Measurements from ENCODE around the gene GABBR2. TPM values are rescaled to one million over a fixed set of nuclear protein-coding genes. Genes with fewer than 3 reads are reported as not detected.

GABBR2 gene
- total and polyA plus RNA-seq, 12 donors, result 0.17 to 9.0 (median 3.7) TPM

DNA sequence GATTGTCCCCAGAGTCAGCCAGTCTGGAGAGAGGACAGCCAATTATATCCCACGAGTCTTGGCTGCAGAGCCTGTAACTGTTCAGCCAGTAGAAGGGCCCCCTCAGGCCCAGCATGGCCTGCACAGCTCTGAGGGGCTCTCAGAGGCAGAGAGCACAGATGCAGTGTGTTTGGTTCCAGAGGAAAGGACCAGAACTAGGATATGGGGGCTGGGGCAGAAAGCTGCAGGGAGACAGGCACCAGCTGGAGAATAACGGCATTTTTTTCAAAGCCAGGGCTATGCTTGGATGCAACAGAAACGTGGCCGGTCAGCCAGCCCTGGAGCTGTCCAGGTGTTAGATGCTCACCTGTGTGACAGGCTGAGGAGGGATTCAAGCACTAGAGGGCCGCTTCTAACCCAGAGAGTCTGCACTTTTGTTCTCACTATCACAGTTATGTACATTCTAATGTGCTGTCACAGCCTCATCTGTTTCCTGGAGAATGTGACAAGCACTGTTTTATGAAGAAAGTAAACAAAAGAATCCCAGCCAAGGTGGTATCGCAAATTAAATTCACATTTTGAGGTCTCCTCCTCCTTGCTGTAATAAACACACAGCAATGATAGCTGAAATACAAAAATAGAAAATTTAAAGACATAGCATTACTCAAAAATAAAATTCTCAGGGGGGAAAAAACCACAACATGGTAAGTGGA is 96.5 kb downstream of the GABBR2 start:
- no peaks in the 10 kb centered on the region for H3K9me3 ChIP-seq (replicated peaks in 1 of 3)
- 59 to 69% (median 63%) methylated on average over 5 to 6 of the region's 6 CpGs for WGBS, 4 donors
- H3K4me3 ChIP-seq, result no peak overlapping the region
- no peaks in the 10 kb centered on the region for H3K36me3 ChIP-seq (replicated peaks in 1 of 2)
- intact Hi-C loops (cut with DNase I), result no loop called here
- H3K27ac ChIP-seq, result no peak overlapping the region
- no peaks in the 10 kb centered on the region for H3K27me3 ChIP-seq
- no peaks in the 10 kb centered on the region for H3K4me1 ChIP-seq (replicated peaks in 1 of 2)
- DNase-seq, result no peak
- TF ChIP-seq, protein P1, sequence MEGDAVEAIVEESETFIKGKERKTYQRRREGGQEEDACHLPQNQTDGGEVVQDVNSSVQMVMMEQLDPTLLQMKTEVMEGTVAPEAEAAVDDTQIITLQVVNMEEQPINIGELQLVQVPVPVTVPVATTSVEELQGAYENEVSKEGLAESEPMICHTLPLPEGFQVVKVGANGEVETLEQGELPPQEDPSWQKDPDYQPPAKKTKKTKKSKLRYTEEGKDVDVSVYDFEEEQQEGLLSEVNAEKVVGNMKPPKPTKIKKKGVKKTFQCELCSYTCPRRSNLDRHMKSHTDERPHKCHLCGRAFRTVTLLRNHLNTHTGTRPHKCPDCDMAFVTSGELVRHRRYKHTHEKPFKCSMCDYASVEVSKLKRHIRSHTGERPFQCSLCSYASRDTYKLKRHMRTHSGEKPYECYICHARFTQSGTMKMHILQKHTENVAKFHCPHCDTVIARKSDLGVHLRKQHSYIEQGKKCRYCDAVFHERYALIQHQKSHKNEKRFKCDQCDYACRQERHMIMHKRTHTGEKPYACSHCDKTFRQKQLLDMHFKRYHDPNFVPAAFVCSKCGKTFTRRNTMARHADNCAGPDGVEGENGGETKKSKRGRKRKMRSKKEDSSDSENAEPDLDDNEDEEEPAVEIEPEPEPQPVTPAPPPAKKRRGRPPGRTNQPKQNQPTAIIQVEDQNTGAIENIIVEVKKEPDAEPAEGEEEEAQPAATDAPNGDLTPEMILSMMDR (IDR thresholded peaks at IDR 0.05), result no peak
- no peak for TF ChIP-seq POLR2A (IDR thresholded peaks at IDR 0.05)

DNA sequence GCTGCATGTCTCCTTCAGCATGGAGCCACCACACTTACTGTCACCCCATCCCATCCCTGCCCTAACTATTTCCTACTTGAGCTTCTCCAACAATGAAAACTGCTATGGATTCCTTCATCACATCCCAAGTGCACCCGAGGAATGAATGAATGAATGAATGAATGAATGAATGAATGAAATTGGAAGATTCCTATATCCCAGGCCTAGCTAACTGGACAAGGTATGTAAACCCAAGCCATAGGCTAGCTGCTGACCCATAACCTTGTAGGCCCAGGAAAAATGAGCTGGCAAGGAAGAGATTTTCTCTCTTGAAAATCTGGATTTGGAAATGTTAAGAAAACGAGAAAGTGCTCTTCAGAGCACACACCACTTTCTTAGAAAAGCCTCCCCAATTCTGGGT is 97.4 kb downstream of the GABBR2 start:
- Histone ChIP-seq H3K9me3 (replicated peaks in 1 of 3) (no peaks in the 10 kb centered on the region), H3K4me1 (replicated peaks in 1 of 2) (no peaks in the 10 kb centered on the region), H3K27ac (no peak overlapping the region), H3K27me3 (no peaks in the 10 kb centered on the region), H3K36me3 (replicated peaks in 1 of 2) (no peaks in the 10 kb centered on the region), H3K4me3 (no peak overlapping the region)
- WGBS, 4 donors, result 65 to 70% (median 68%) methylated on average over 2 of the region's 2 CpGs
- no peak for TF ChIP-seq POLR2A (IDR thresholded peaks at IDR 0.05)
- TF ChIP-seq, protein P1 (IDR thresholded peaks at IDR 0.05), result no peak
- no peak for DNase-seq
- intact Hi-C loops (cut with DNase I), result no loop called here

DNA sequence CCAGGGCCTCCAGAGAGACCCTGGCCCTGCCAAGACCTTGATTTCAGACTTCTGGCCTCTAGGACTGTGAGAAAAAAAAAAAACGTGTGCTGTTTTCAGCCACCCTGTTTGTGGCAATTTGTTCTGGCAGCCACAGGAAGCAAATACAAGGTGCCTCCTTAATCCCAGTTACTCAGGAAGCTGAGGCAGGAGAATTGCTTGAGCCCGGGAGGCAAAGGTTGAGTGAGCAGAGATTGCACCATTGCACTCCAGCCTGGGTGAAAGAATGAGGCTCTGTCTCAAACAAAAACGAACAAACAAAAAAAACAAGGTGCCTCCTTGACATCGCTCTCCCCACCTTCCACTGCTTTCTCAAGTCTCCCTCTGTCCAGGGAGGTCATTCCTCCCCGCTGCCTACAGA is 98.0 kb downstream of the GABBR2 start:
- TF ChIP-seq, protein P1 (IDR thresholded peaks at IDR 0.05), result no peak
- TF ChIP-seq POLR2A (IDR thresholded peaks at IDR 0.05), result no peak
- H3K4me3 ChIP-seq, result no peak overlapping the region
- WGBS, 4 donors, result 49 to 68% (median 54%) methylated on average over 5 of the region's 5 CpGs
- H3K27me3 ChIP-seq, result no peaks in the 10 kb centered on the region
- no peaks in the 10 kb centered on the region for H3K36me3 ChIP-seq (replicated peaks in 1 of 2)
- H3K4me1 ChIP-seq (replicated peaks in 1 of 2), result no peaks in the 10 kb centered on the region
- intact Hi-C loops (cut with DNase I), result no loop called here
- no peak overlapping the region for H3K27ac ChIP-seq
- no peaks in the 10 kb centered on the region for H3K9me3 ChIP-seq (replicated peaks in 1 of 3)
- DNase-seq, result no peak

DNA sequence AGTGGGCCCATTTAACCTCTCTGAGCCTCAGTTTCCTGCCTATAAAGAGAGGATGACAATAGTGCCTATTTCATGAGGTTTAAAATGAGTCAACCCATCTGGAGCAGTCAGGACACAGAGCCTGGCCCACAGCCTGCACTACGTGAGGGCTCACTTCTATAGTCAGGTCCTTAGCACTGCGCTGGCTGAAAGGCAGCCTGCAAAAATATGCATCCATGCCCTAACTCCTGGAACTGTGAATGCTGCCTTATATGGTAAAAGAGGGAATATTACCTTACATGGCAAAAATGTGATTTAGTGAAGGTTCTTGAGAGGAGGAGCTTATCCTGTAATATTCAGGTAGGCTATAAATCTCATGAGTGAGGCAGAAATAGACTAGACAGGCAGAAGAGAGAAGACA is 98.5 kb downstream of the GABBR2 start:
- Histone ChIP-seq H3K4me1 (replicated peaks in 1 of 2) (no peaks in the 10 kb centered on the region), H3K36me3 (replicated peaks in 1 of 2) (no peaks in the 10 kb centered on the region), H3K27ac (no peak overlapping the region), H3K9me3 (replicated peaks in 1 of 3) (no peaks in the 10 kb centered on the region), H3K4me3 (no peak overlapping the region), H3K27me3 (no peaks in the 10 kb centered on the region)
- DNase-seq, result no peak
- 85 to 92% (median 89%) methylated on average over 2 of the region's 2 CpGs for WGBS, 4 donors
- intact Hi-C loops (cut with DNase I), result no loop called here
- TF ChIP-seq POLR2A (IDR thresholded peaks at IDR 0.05), result no peak
- TF ChIP-seq, protein P1 (IDR thresholded peaks at IDR 0.05), result no peak

Measured in adrenal gland (tissue), 12 donors.